SHP77 treated with DMSO at 0.1 percent for 48 hours (cell line): Measurements from ENCODE around the gene HEMGN.

Experiments used
- DNase-seq: peaks from one replicate; lab custom pipeline; 2025; lab: John Stamatoyannopoulos, UW

HEMGN gene

GRCh38 chr9:97895211-97895610, 42.8 kb downstream of the HEMGN start:
- DNase-seq = no peak

GRCh38 chr9:97892421-97892820, 45.6 kb downstream of the HEMGN start:
- no peak for DNase-seq

- no peak for DNase-seq
Measured at GRCh38 chr9:97891736-97892135, 46.2 kb downstream of the HEMGN start.

GRCh38 chr9:97889941-97890887, 47.8 kb downstream of the HEMGN start:
- DNase-seq = no peak

- DNase-seq = no peak
Measured at GRCh38 chr9:97880336-97880735, 57.6 kb downstream of the HEMGN start.
